Measurements from ENCODE around the gene FRAS1. TPM values are rescaled to one million over a fixed set of nuclear protein-coding genes. Genes with fewer than 3 reads are reported as not detected.

FRAS1 gene
- total and polyA plus RNA-seq, 2 donors (not counting 3 experiments of a cell fraction or from before 2014, with no cell fraction given): 1.4 to 3.6 TPM

DNA sequence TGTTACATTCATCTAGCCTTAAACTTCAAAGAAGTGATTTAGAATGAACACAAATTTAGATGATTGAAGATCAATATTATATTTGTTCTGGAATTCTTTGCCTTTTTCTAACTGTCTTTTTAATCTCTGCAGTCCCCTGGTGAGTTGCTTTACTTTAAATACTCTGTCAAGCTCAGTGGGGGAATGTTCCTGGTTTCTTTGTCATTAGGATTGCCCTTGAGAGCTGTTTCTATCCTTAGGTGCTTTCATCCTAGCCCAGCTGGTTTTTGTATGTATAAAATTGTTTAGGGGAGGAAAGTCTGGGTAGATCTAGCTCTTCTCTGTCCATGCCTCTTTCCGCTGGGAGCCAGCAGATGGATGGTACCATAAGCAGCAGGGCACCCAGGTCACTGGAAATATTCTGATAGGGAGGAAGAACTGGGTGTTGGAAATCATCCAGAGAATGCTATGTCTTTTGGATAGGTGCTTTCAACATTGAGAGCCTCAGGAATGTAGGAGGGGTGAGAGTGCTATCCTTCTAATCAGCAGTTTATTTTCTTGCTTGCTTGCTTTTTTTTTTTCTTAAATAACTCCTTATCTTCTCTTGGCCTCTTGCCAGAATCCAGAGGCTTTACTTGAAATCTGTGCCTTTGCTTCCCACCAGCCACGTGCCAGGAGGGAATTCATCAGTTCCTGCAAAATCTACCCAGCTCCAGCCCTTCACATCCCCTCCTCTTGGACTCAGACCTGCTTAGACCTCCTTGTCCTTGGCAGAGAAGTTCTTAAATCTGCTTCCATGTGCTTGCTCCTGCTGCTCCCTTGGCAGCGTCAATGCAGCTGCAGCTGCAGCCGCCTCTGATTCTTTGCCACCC, 279.2 kb downstream of the FRAS1 start:
- CTCF ChIA-PET: no interaction called here

More for the DNA sequence above, 279.2 kb downstream of the FRAS1 start:
- Histone ChIP-seq H3K4me2 (ENCODE audit: insufficient read depth, low read length) (no peak overlapping the region), H3K27ac (ENCODE audit: insufficient read depth, low read depth, low read length) (no peak overlapping the region), H2AFZ (ENCODE audit: low read depth, low read length) (no peak overlapping the region), H3K4me1 (ENCODE audit: control insufficient read depth, extremely low read depth, insufficient read depth, low read length) (no peaks in the 10 kb centered on the region), H3K9me1 (replicated peaks; ENCODE audit: control insufficient read depth, extremely low read depth, insufficient read depth, low read length) (no peaks in the 10 kb centered on the region), H3K27me3 (ENCODE audit: control insufficient read depth in 2 of 2, insufficient read depth in 2 of 2, low read length in 2 of 2) (no peaks in the 10 kb centered on the region), H3K79me2 (ENCODE audit: control insufficient read depth, insufficient read depth, low read length) (no peaks in the 10 kb centered on the region), H3K9ac (replicated peaks; ENCODE audit: extremely low read depth, insufficient read depth, low read length) (no peak overlapping the region), H3K9me3 (replicated peaks; ENCODE audit: control insufficient read depth, insufficient read depth, low read length) (no peaks in the 10 kb centered on the region), H3K36me3 (ENCODE audit: control insufficient read depth in 2 of 2, extremely low read depth in 1 of 2, insufficient read depth in 2 of 2, low read length in 2 of 2) (no peaks in the 10 kb centered on the region), H4K20me1 (replicated peaks; ENCODE audit: control insufficient read depth, extremely low read depth, insufficient read depth, low read length) (no peaks in the 10 kb centered on the region), H3K4me3 (replicated peaks in 1 of 3; ENCODE audit: insufficient read depth in 1 of 3, low read depth in 1 of 3, low read length in 3 of 3) (no peak overlapping the region)
- dilution Hi-C loops (cut with MboI; ENCODE audit: extremely low pct_ligation_motif_present, low sequenced_read_pairs) (no loop called here), intact Hi-C loops (cut with micrococcal nuclease) (no loop called here)
- POLR2A ChIA-PET: no interaction called here
- no peak for DNase-seq (ENCODE audit: low read depth, low spot score)
- FAIRE-seq: no peak
- TF ChIP-seq MAX (IDR thresholded peaks at IDR 0.05; ENCODE audit: insufficient read depth, insufficient read length) (no peak), GATA2 (IDR thresholded peaks at IDR 0.05; ENCODE audit: insufficient read depth, insufficient read length, low read depth, low read length) (no peak), FOS (IDR thresholded peaks at IDR 0.05; ENCODE audit: borderline replicate concordance, insufficient read depth, low read length) (no peak), MYC (IDR thresholded peaks at IDR 0.05; ENCODE audit: low read depth, low read length) (no peak), JUN (IDR thresholded peaks at IDR 0.05; ENCODE audit: borderline replicate concordance, insufficient read depth, insufficient read length, low read depth) (no peak), POLR2A (IDR thresholded peaks at IDR 0.05; ENCODE audit: low read depth, low read length) (no peak), EZH2 (IDR thresholded peaks at IDR 0.05; ENCODE audit: borderline replicate concordance, low read depth, low read length, severe bottlenecking) (no peak), POLR2AphosphoS5 (IDR thresholded peaks at IDR 0.05; ENCODE audit: insufficient read depth, low read depth, low read length) (no peak)
- TF ChIP-seq, protein P1, sequence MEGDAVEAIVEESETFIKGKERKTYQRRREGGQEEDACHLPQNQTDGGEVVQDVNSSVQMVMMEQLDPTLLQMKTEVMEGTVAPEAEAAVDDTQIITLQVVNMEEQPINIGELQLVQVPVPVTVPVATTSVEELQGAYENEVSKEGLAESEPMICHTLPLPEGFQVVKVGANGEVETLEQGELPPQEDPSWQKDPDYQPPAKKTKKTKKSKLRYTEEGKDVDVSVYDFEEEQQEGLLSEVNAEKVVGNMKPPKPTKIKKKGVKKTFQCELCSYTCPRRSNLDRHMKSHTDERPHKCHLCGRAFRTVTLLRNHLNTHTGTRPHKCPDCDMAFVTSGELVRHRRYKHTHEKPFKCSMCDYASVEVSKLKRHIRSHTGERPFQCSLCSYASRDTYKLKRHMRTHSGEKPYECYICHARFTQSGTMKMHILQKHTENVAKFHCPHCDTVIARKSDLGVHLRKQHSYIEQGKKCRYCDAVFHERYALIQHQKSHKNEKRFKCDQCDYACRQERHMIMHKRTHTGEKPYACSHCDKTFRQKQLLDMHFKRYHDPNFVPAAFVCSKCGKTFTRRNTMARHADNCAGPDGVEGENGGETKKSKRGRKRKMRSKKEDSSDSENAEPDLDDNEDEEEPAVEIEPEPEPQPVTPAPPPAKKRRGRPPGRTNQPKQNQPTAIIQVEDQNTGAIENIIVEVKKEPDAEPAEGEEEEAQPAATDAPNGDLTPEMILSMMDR (IDR thresholded peaks at IDR 0.05; ENCODE audit: extremely low read depth in 1 of 2, insufficient read depth in 1 of 2, low read depth in 1 of 2, low read length in 2 of 2): no peak
- BruUV-seq (replicated peaks): no TSS peak

All from endothelial cell of umbilical vein (primary cell).